Liver (tissue), 9 donors: Measurements from ENCODE around the gene MEGF11. TPM values are rescaled to one million over a fixed set of nuclear protein-coding genes. Genes with fewer than 3 reads are reported as not detected.

Experiments used
- DNase-seq: peaks from one replicate; pipeline ENCODE4 v3.0.0-alpha.2; 2017; ENCODE audit warnings: low spot score
- H3K27ac ChIP-seq, 2 donors: one replicate each; pipeline ENCODE4 v1.7.0; 2013; ENCODE audit warnings: inconsistent platforms in 2 of 2, low read length in 2 of 2, control low read depth in 1 of 2, low read depth in 1 of 2, mild to moderate bottlenecking in 1 of 2
- H3K27me3 ChIP-seq, 4 donors: one replicate each; pipeline versions ENCODE4 v1.6.1 to v1.7.0; 2013; ENCODE audit warnings: low read length in 3 of 4, inconsistent platforms in 1 of 4, mild to moderate bottlenecking in 1 of 4, moderate library complexity in 1 of 4; ENCODE audit not compliant: control insufficient read depth in 4 of 4, insufficient read depth in 4 of 4
- H3K36me3 ChIP-seq, 4 donors: one replicate each; pipeline versions ENCODE4 v1.6.1 to v1.7.0; 2013; ENCODE audit warnings: low read length in 3 of 4, mild to moderate bottlenecking in 3 of 4, low read depth in 1 of 4, moderate library complexity in 1 of 4; ENCODE audit not compliant: control insufficient read depth in 4 of 4, insufficient read depth in 3 of 4
- H3K4me1 ChIP-seq, 4 donors: one replicate each; pipeline versions ENCODE4 v1.6.1 to v1.7.0; 2013; ENCODE audit warnings: low read length in 3 of 4, mild to moderate bottlenecking in 3 of 4, moderate library complexity in 1 of 4; ENCODE audit not compliant: control insufficient read depth in 4 of 4, insufficient read depth in 4 of 4
- H3K4me3 ChIP-seq, 3 donors: one replicate each; pipeline versions ENCODE4 v1.6.1 to v1.7.0; 2013; ENCODE audit warnings: low read length in 3 of 3, control low read depth in 1 of 3, low read depth in 1 of 3, mild to moderate bottlenecking in 1 of 3
- H3K9ac ChIP-seq, 2 donors: one replicate each; pipeline ENCODE4 v1.7.0; 2013; ENCODE audit warnings: low read length in 2 of 2, mild to moderate bottlenecking in 2 of 2, moderate library complexity in 2 of 2, control low read depth in 1 of 2, low read depth in 1 of 2
- H3K9me3 ChIP-seq, 4 donors: one replicate each; pipeline versions ENCODE4 v1.6.1 to v1.7.0; 2013; ENCODE audit warnings: low read length in 3 of 4; ENCODE audit not compliant: control insufficient read depth in 4 of 4
- ATF3 ChIP-seq: IDR thresholded peaks from 2 replicates; pipeline ENCODE4 v1.6.1; 2016; ENCODE audit warnings: antibody characterized with exemption
- CTCF ChIP-seq: fragments of 150-350 bp; IDR thresholded peaks from 2 replicates; pipeline ENCODE4 v1.5.1; 2017; ENCODE audit warnings: improper control_type of control experiment, low read depth, low read length; ENCODE audit not compliant: missing input control
- EGR1 ChIP-seq, 2 donors: IDR thresholded peaks; 2 replicates each; pipeline ENCODE4 v1.6.1; 2016 to 2018; ENCODE audit warnings: antibody characterized with exemption in 2 of 2, low read depth in 2 of 2
- FOXA1 ChIP-seq: IDR thresholded peaks from 2 replicates; pipeline ENCODE4 v1.6.1; 2016; ENCODE audit warnings: antibody characterized with exemption
- FOXA2 ChIP-seq: IDR thresholded peaks from 2 replicates; pipeline ENCODE4 v1.6.1; 2016; ENCODE audit warnings: antibody characterized with exemption
- HNF4A ChIP-seq, 2 donors: conservative IDR thresholded peaks; 2 replicates each; pipeline ENCODE4 v1.6.1; 2016; ENCODE audit warnings: antibody characterized with exemption in 2 of 2, mild to moderate bottlenecking in 2 of 2
- JUND ChIP-seq, 2 donors: IDR thresholded peaks; 2 replicates each; pipeline ENCODE4 v1.6.1; 2016; ENCODE audit warnings: antibody characterized with exemption in 2 of 2
- NR2F2 ChIP-seq: IDR thresholded peaks from 2 replicates; pipeline ENCODE4 v1.6.1; 2016; ENCODE audit warnings: antibody characterized with exemption
- RAD21 ChIP-seq, 2 donors: IDR thresholded peaks; 2 replicates each; pipeline ENCODE4 v1.6.1; 2016; ENCODE audit warnings: antibody characterized with exemption in 2 of 2, mild to moderate bottlenecking in 2 of 2
- REST ChIP-seq: IDR thresholded peaks from 2 replicates; pipeline ENCODE4 v1.6.1; 2016; ENCODE audit warnings: antibody characterized with exemption, mild to moderate bottlenecking
- SP1 ChIP-seq: IDR thresholded peaks from 2 replicates; pipeline ENCODE4 v1.6.1; 2018; ENCODE audit warnings: antibody characterized with exemption, mild to moderate bottlenecking
- TAF1 ChIP-seq: conservative IDR thresholded peaks from 2 replicates; pipeline ENCODE4 v1.6.1; 2016; ENCODE audit warnings: antibody characterized with exemption, mild to moderate bottlenecking
- ZBTB33 ChIP-seq: IDR thresholded peaks from 2 replicates; pipeline ENCODE4 v1.6.1; 2016; ENCODE audit warnings: antibody characterized with exemption
- WGBS: extraction: QIAGEN DNeasy Blood & Tissue Kit; methylation state at CpG from one replicate; pipeline ENCODE4 v1.1.7; 2013; 5-methylcytosine and 5-hydroxymethylcytosine counted together
- polyA plus RNA-seq, 2 donors: library from polyadenylated mRNA; stranded (reverse) in 1 of 2; unstranded in 1 of 2; fragments of 200-250 nt in 1 of 2; fragments of >200 nt in 1 of 2; fragmentation: Nextera tagmentation in 1 of 2; extraction: Ambion mirVana in 1 of 2; gene quantifications; one replicate each; pipeline versions ENCODE4 v1.2.1 to v1.2.3, GENCODE V29; 2013 to 2015
- total RNA-seq, 2 donors: library from RNA; depleted of rRNA; stranded (reverse); fragments of >200 nt; gene quantifications; one replicate each; pipeline ENCODE4 v1.2.3, GENCODE V29; 2014
- donor health status: healthy.
- donor health status: healthy.
- donor health status: healthy.
- donor health status: healthy.
- donor health status: healthy.

MEGF11 gene
- total and polyA plus RNA-seq, 4 donors = under 0.01 to 0.51 (median 0.03) TPM; not detected in 1

- 80% methylated on average over 3 of the region's 3 CpGs for WGBS
- H3K9ac ChIP-seq = peak overlapping the region in 1 of 2 donors; percentile 5
- H3K4me3 ChIP-seq = no peak overlapping the region
- no peak for DNase-seq
- no peaks in the 10 kb centered on the region for H3K4me1 ChIP-seq
- peaks cover 4 to 34% (median 18%) of the 10 kb centered on the region in 4 donors for H3K36me3 ChIP-seq
- no peaks in the 10 kb centered on the region for H3K9me3 ChIP-seq
- TF ChIP-seq CTCF (no peak), HNF4A (conservative IDR thresholded peaks at IDR 0.05) (no peak), FOXA2 (no peak), JUND (IDR thresholded peaks at IDR 0.05) (no peak), SP1 (no peak), RAD21 (IDR thresholded peaks at IDR 0.05) (no peak), REST (no peak)
- no peaks in the 10 kb centered on the region for H3K27me3 ChIP-seq
- no peak overlapping the region for H3K27ac ChIP-seq
These were observed 364.6 kb downstream of the MEGF11 start for GRCh38 chr15:65888981-65889380.

GRCh38 chr15:65887565-65887964 lies 366.0 kb downstream of the MEGF11 start:
- peaks cover 4 to 32% (median 21%) of the 10 kb centered on the region in 4 donors for H3K36me3 ChIP-seq
- no peak overlapping the region for H3K9ac ChIP-seq

More at GRCh38 chr15:65887565-65887964, 366.0 kb downstream of the MEGF11 start:
- Histone ChIP-seq H3K27me3 (no peaks in the 10 kb centered on the region), H3K9me3 (no peaks in the 10 kb centered on the region), H3K27ac (no peak overlapping the region), H3K4me1 (no peaks in the 10 kb centered on the region), H3K4me3 (no peak overlapping the region)
- DNase-seq = no peak
- 89% methylated on average over 3 of the region's 3 CpGs for WGBS
- no peak for TF ChIP-seq ATF3
- no peak for TF ChIP-seq REST
- no peak for TF ChIP-seq TAF1
- TF ChIP-seq FOXA2 = no peak
- TF ChIP-seq ZBTB33 = no peak
- TF ChIP-seq NR2F2 = no peak
- no peak for TF ChIP-seq FOXA1
- no peak for TF ChIP-seq EGR1 (IDR thresholded peaks at IDR 0.05; ENCODE audit: low read depth in 2 of 2)
- TF ChIP-seq SP1 = no peak
